ENCODE results near the gene PRM1. TPM values are rescaled to one million over a fixed set of nuclear protein-coding genes. Genes with fewer than 3 reads are reported as not detected.
"Not testable (repeated sequence)": the region's sequence is repeated elsewhere in the genome, so short reads cannot be mapped to it uniquely, and the experiment has no call there.

PRM1 gene
- total RNA-seq, 1 donor from 2014 or later: not detected

DNA sequence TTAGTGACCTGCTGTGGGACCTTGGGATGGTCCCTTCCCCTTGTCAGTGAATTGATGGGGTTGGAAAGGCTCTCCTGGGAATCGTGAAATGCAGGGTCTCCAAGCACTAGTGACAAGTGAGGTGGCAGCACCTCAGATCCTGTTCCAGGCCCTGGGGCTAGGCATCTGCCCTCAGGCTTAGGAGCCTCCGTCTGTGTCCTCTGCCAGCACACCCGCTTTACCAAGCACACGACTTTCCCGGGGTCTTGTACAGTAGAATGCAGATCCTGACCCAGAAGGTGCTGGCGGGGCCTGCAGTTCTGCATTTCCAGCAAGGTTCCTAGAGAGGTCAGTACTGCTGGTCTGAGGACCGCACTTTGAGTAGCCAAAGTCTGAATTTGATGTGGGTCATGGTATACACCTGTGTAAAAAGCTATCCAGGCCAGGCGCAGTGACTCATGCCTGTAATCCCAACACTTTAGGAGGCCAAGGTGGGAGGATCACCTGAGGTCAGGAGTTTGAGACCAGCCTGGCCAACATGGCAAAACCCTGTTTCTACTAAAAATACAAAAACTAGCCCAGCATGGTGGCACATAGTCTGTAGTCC is 33.3 kb upstream of the PRM1 start:
- intact Hi-C loops (cut with micrococcal nuclease): loop anchor here (5.0 kb wide), 1 partner anchor 207 kb away; no protein-coding TSS in a partner anchor

GRCh38 chr16:11313493-11314308 is 32.6 kb upstream of the PRM1 start:
- intact Hi-C loops (cut with micrococcal nuclease): loop anchor here (5.0 kb wide), 1 partner anchor 206 kb away; no protein-coding TSS in a partner anchor

DNA sequence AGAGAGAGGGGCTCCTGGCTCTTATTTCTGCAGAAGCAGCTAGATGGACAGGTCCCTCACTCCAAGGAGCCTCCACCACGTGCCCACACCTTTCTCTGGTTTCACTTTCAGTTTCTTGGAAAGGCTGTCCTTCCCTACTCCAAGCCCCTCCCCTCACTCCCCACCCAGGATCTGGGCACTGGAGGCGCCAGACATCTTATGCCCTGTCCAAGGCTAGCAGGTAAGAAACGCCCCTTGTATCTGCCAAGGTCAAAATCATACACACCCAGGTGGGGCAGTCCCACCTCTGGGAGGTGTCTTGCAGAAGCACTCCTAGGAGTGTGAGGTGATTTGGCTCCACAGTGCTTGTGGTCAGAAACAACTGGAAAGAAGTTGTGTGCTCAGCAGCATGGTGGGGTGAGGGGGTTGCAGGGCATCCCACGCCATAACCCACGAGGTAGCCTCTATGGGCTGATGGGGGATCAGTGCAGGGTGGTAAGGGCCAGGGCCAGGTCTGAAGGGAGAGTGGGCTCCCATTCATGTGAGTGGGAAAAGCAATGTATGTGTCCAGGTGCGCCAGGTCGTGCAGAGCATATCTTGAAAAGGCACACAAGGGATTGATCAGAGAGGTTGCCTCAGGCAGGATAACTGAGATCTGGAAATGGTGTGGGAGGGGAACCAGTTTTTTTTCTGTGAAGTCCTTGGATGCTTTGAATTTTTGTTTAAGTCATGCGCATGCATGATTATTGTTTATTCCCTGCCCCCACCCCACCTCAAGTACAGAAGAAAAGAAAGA is 31.8 kb upstream of the PRM1 start:
- intact Hi-C loops (cut with micrococcal nuclease): loop anchor here (5.0 kb wide), 1 partner anchor 206 kb away; no protein-coding TSS in a partner anchor

DNA sequence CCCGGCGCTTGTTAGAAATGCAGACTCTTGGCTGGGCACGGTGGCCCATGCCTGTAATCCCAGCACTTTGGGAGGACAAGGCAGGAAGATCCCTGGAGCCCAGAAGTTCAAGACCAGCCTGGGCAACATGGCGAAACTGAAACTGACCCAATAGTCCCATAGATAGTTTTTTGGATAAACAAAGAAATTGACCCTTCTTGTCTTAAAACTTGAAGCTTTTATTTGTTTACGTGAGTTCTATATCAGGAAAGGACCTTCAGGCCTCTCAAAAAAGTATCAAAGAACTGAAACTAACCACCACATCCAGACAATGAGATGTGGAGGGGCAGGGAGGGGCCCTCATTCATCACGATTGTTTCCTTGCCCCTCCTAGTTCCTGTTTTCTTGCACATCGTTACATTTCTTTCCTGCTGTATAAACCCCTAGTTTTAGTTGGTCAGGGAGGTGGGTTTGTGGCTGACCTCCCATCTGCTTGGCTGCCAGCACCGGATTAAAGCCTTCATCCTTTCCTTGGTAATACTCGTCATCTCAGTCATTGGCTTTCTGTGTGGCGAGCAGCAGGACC is 29.9 kb upstream of the PRM1 start:
- intact Hi-C loops (cut with micrococcal nuclease): loop anchor here (1.0 to 5.0 kb wide), 7 partner anchors 14 to 204 kb away; partner anchors contain the start of gene RMI2

DNA sequence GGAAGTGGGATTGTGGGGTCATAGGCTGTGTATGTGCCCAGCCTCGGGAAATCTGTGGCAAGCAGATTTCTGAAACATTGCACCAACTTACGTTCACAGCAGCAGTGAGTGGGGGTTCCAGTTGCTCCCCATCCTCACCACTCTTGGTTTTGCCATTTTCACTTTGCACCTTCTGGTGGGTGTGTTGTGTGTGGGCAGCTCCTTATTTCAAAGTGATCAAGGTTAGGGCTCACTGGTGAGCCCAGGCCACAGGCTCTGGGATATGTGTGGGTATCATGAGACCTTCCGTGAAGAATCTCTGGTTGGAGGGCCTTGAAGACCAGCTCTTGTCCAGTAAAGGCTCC is 29.5 kb upstream of the PRM1 start:
- intact Hi-C loops (cut with micrococcal nuclease): loop anchor here (2.0 to 5.0 kb wide), 2 partner anchors 78 to 203 kb away; no protein-coding TSS in a partner anchor

- intact Hi-C loops (cut with micrococcal nuclease): loop anchor here (2.0 to 5.0 kb wide), 2 partner anchors 77 to 203 kb away; no protein-coding TSS in a partner anchor
These were observed 28.9 kb upstream of the PRM1 start for GRCh38 chr16:11309895-11310633.

- intact Hi-C loops (cut with micrococcal nuclease): no loop called here
These were observed 27.6 kb upstream of the PRM1 start for GRCh38 chr16:11308493-11309283.

DNA sequence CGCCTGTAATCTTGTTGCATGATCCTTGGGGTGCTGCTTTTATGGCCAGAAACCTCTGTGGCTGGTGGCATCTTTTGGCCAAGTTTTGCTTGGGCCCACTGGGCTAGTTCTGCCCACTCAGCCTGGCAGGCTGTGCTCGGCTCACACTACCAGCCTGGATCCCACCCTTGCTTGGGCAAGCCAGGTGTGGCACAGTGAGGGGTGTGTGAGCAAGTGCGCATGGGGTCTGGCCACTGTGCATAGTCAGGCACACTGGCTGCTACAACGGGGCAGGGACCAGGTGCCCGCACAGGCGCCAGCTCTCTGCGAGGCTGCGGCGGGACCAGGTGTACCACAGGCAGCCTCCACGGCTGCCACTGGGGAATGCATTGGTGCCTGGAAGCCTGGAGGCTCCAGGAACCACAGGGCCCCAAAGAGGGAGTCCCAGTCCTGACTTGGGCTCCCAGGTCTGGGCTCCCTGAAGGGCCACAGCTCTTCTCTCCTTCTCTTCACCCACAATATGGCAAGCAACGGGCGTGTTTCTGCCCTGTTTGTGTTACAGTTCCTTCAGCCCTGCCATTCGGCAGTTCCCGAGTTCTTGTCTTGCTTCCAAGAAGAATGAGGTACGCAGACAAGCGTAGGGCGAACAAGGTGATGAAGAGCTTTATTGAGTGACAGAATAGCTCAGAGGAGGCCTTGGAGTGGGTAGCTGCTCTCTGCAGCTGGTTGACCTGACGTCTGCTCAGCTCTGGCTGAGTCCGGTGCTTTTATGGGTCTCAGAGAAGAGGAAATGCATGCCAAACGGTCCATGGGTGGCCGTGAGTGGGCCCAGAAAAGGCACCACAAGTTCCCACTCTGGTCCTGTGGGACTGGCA is 26.7 kb upstream of the PRM1 start:
- intact Hi-C loops (cut with micrococcal nuclease): no loop called here

DNA sequence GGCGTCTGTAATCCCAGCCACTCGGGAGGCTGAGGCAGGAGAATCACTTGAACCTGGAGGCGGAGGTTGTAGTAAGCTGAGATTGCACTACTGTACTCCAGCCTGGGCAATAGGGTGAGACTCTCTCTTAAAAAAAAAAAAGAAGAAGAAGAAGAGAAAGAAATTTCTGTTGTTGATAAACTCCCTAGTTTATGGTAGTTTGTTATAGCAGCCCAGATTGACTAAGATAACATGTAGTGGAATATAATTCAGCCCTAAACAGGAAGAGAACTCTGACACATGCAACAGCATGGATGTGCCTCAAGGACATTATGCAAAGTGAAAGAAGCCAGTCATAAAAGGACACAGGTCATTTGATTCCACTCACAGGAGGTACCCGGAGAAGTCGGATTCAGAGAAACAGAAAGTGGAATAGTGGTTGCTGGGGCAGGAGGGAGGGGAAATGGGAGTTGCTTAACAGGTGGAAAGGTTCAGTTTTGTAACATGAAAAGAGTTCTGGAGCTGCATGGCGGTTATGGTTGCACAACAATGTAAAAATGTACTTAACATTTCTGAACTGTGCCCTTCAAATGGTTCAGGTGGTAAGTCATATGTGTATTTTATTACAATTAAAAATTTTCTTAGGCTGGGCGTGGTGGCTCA is 26.0 kb upstream of the PRM1 start:
- intact Hi-C loops (cut with micrococcal nuclease): no loop called here

DNA sequence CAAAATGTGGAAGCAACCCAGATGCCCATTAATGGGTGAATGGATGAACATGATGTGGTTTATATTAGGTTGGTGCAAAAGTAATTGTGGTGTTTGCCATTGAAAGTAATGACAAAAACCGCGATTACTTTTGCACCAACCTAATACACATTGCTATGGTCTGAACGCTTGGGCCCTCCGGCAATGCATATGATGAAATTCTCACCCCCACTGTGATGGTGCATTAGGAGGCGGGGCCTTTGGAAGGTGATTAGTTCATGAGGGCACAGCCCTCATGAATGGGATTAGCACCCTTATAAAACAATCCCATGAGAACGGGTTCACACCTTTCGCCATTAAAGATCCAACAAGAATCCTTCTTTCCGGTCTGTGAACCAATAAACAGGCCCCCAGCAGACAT is 25.3 kb upstream of the PRM1 start:
- intact Hi-C loops (cut with micrococcal nuclease): no loop called here

DNA sequence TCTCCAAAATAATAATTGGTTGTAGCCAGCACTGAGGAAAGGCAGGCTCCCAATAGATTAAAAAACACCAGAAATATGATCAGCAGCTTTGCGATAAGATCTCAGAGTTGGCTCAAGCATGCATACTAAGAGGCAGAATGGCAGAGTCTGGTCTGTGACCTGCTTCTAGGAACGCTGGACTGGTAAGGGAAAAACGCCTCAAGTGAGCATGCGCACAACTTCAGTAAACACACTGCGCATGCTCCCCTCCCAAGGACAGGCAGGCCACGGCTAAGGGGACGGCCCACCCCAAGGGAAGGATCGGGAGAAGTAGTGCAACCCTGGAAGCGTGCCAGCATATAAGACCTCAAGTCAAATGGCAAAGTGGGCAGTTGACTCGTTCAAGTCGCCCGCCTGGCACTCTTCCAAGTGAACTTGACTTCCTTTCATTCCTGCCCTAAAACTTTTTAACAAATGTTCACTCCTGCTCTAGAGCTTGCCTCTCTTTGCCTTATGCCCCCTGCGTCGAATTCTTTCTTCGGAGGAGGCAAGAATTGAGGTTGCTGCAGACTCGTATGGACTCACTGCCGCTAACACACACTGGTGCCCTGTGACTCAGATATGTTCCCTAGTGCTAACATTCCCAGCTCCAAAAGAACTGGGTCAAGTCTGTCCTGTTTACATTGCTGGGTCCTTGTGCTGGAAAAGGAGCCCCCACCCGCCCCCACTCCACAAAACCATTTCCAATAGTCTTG is 22.4 kb upstream of the PRM1 start:
- intact Hi-C loops (cut with micrococcal nuclease): no loop called here

DNA sequence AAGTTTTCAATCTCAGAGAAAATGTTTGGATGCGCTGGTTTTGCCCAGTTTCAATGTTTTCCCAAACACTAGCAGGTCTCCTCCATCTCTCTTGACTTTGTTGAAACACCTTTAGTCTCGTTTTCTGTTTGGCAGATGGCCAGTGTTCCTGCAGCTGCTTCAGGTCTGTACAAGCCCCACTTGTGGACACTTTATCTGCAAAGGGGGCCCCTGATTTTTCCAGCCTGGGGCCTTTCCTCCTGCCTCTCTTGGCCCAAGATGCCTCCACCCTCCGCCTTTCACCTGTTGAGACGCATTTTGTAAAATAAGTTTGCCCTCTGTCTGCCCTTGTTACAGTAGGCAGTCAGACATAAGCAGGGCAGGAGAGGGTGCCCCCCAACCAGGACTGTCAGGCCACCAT is 21.8 kb upstream of the PRM1 start:
- intact Hi-C loops (cut with micrococcal nuclease): no loop called here

DNA sequence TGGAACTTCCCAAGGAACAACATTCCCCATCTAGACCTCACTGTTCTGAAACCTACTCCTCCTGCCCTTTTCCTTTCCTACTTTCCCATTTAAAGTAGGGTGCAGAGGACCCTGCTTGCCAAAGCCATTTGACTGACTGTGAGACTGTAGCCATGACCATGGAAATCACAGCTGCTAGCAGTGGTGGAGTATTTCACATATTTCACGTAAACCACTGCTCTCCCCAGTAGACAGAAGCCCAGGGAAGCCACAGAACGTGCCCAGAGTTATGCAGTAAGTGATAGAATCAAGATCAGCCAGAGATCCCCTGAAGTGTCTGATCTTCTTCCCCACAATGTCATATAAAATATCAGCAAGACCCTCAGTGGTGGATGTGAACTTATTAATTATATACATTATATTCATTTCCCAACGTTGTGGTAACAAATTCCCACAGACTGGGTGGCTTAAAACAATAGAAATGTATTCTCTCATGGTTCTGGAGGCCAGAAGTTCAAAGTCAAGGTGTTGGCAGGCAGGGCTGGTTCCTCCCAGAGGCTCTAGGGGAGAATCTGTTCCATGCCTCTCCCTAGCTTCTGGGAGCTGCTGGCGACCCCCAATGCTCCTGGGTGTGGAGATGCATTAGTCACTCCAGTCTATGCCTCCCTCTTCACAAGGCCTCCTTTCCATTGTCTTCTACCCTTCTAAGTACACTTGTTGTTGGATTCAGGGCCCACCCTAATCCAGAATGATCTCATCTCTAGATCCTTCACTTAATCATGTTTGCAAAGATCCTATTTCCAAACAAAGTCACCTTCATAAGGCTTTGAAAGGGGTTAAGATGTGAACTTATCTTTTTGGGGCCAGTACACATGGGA is 20.7 kb upstream of the PRM1 start:
- intact Hi-C loops (cut with micrococcal nuclease): no loop called here

DNA sequence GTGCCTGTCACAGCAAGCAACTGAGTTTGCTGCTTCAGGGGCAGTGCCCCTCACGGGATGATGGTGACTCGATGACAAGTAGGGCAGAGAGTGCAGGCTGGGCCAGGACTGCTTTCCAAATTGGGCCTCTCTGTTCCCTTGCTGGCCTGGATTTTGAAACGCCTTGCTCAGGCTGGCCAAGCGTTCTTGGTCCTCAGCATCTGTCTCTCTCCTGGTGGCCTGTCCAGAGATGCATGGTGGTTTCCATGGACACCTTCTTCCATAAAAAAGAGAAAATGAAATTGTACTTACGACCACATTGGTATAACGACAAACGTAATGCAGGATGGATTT is 19.4 kb upstream of the PRM1 start:
- intact Hi-C loops (cut with micrococcal nuclease): no loop called here

DNA sequence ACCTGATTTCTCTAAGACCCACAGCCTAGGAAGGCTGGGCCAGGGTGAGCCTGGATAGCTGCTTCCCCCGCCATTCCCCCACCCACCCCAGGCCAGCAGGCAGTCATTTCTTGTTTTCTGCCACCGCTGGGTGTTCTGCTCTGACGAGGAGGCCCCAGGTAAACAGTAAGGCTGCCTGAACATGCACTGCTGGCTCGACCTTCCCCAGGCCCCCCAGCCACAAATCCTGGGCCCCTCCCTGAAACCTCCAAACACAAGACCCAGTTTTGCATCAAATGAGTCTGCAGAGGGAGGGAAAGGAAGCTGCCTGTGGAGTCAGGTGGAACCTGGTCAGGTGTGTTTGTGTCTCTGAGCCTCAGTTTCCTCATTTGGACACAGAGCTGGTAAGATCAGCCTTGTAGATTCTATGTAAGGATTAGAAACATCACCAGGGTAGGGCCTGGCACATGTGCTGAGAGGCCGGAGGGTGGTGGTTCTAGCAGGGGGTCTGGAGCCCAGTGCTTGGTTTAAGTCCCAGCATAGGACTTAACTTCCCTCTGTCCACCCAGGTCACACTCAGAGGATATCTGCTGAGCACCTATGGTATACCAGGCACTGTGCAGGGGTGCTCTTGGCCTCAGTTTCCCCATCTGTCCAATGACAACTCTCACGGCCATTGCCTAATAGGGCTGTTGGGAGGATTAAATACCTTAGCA is 18.9 kb upstream of the PRM1 start:
- intact Hi-C loops (cut with micrococcal nuclease): no loop called here

DNA sequence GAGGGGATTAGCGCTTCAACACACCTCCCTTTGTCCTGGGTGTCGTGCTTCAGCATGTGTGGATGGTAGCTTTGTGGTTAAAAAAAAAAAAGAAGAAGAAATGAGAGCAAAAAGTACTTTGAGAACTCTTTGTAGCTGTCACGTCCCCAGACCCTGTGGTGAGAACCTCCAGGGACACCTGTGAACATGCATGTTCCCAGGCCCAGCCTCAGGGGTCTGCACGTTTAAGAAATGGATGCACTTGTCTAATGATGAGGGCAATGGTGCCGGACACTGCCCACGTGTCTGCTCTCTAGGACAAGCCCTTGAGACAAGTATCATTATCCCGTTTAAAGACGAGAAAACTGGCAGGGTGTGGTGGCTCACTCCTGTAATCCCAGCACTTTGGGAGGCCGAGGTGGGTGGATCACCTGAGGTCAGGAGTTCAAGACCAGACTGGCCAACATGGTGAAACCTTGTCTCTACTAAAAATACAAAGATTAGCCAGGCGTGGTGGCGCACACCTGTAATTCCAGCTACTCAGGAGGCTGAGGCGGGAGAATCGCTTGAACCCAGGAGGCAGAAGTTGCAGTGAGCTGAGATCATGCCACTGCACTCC is 17.9 kb upstream of the PRM1 start:
- intact Hi-C loops (cut with micrococcal nuclease): not testable (repeated sequence)
